ENCODE results near the gene CHD6.

Gene CHD6

GRCh38 chr20:41426976-41427375, 191.2 kb downstream of the CHD6 start:
- H3K4me3 ChIP-seq (replicated peaks; ENCODE audit: insufficient read depth, low read length) = no peak overlapping the region
- TF ChIP-seq SPI1 (IDR thresholded peaks at IDR 0.05; ENCODE audit: borderline replicate concordance, low read depth) (no peak), POLR2AphosphoS5 (IDR thresholded peaks at IDR 0.05; ENCODE audit: low read depth) (no peak), GABPA (IDR thresholded peaks at IDR 0.05; ENCODE audit: low read depth) (no peak)
- TF ChIP-seq, protein P1, sequence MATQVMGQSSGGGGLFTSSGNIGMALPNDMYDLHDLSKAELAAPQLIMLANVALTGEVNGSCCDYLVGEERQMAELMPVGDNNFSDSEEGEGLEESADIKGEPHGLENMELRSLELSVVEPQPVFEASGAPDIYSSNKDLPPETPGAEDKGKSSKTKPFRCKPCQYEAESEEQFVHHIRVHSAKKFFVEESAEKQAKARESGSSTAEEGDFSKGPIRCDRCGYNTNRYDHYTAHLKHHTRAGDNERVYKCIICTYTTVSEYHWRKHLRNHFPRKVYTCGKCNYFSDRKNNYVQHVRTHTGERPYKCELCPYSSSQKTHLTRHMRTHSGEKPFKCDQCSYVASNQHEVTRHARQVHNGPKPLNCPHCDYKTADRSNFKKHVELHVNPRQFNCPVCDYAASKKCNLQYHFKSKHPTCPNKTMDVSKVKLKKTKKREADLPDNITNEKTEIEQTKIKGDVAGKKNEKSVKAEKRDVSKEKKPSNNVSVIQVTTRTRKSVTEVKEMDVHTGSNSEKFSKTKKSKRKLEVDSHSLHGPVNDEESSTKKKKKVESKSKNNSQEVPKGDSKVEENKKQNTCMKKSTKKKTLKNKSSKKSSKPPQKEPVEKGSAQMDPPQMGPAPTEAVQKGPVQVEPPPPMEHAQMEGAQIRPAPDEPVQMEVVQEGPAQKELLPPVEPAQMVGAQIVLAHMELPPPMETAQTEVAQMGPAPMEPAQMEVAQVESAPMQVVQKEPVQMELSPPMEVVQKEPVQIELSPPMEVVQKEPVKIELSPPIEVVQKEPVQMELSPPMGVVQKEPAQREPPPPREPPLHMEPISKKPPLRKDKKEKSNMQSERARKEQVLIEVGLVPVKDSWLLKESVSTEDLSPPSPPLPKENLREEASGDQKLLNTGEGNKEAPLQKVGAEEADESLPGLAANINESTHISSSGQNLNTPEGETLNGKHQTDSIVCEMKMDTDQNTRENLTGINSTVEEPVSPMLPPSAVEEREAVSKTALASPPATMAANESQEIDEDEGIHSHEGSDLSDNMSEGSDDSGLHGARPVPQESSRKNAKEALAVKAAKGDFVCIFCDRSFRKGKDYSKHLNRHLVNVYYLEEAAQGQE (IDR thresholded peaks at IDR 0.05; ENCODE audit: insufficient replicate concordance, low read depth) = no peak
- TF ChIP-seq, protein P2, sequence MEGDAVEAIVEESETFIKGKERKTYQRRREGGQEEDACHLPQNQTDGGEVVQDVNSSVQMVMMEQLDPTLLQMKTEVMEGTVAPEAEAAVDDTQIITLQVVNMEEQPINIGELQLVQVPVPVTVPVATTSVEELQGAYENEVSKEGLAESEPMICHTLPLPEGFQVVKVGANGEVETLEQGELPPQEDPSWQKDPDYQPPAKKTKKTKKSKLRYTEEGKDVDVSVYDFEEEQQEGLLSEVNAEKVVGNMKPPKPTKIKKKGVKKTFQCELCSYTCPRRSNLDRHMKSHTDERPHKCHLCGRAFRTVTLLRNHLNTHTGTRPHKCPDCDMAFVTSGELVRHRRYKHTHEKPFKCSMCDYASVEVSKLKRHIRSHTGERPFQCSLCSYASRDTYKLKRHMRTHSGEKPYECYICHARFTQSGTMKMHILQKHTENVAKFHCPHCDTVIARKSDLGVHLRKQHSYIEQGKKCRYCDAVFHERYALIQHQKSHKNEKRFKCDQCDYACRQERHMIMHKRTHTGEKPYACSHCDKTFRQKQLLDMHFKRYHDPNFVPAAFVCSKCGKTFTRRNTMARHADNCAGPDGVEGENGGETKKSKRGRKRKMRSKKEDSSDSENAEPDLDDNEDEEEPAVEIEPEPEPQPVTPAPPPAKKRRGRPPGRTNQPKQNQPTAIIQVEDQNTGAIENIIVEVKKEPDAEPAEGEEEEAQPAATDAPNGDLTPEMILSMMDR (IDR thresholded peaks at IDR 0.05; ENCODE audit: insufficient read depth, low read length) = no peak
- no peaks in the 10 kb centered on the region for H3K27me3 ChIP-seq (ENCODE audit: insufficient read depth, poor library complexity, severe bottlenecking)
- no peak overlapping the region for H3K27ac ChIP-seq (replicated peaks)
- DNase-seq (ENCODE audit: low read depth in 1 of 2, low spot score in 1 of 2) = no peak

GRCh38 chr20:41426086-41426830, 191.9 kb downstream of the CHD6 start:
- H3K4me3 ChIP-seq (replicated peaks; ENCODE audit: insufficient read depth, low read length) = no peak overlapping the region
- no peak for TF ChIP-seq POLR2AphosphoS5 (IDR thresholded peaks at IDR 0.05; ENCODE audit: low read depth)
- no peaks in the 10 kb centered on the region for H3K27me3 ChIP-seq (ENCODE audit: insufficient read depth, poor library complexity, severe bottlenecking)
- no peak overlapping the region for H3K27ac ChIP-seq (replicated peaks)
- DNase-seq (ENCODE audit: low read depth in 1 of 2, low spot score in 1 of 2) = no peak

DNA sequence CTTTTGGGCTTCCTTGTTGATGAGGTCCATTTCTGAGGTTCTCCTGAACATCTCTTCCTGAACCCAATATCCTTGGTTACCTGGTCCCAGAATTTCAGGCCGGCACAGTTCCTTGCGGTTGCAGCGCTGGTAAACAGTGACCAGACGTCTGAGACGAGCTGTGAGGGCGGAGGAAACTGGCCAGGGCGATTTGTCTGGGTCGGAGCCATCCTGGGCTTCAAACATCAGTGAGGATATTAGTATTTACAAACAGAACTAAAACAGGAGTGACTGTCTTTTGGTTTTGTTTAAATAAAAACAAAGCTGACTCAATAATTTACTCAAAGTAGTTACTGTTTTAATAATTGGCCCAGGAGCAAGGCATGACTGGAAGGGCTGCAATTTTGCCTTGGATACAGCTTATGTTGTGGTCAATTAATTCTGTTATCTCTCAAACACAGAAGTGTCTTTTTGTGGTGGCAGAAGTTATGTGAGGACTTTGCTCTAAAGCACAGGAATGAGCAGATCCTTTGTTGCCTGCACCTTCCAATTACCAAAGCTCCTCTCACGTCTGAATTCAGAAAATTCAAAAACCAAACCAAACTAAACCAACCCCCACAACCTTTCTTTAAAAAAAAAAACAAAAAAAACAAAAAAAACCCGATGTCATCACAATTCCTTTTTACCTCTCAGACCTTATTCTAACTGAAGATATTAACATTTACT, 192.8 kb downstream of the CHD6 start:
- Histone ChIP-seq H3K27me3 (ENCODE audit: insufficient read depth, poor library complexity, severe bottlenecking) (no peaks in the 10 kb centered on the region), H3K27ac (replicated peaks) (no peak overlapping the region), H3K4me3 (replicated peaks; ENCODE audit: insufficient read depth, low read length) (no peak overlapping the region)
- TF ChIP-seq POLR2AphosphoS5 (IDR thresholded peaks at IDR 0.05; ENCODE audit: low read depth) = no peak
- TF ChIP-seq GABPA (IDR thresholded peaks at IDR 0.05; ENCODE audit: low read depth) = no peak
- TF ChIP-seq, protein P2 (IDR thresholded peaks at IDR 0.05; ENCODE audit: insufficient read depth, low read length) = no peak
- TF ChIP-seq, protein P1 (IDR thresholded peaks at IDR 0.05; ENCODE audit: insufficient replicate concordance, low read depth) = no peak
- TF ChIP-seq SPI1 (IDR thresholded peaks at IDR 0.05; ENCODE audit: borderline replicate concordance, low read depth) = no peak
- DNase-seq (ENCODE audit: low read depth in 1 of 2, low spot score in 1 of 2) = no peak

DNA sequence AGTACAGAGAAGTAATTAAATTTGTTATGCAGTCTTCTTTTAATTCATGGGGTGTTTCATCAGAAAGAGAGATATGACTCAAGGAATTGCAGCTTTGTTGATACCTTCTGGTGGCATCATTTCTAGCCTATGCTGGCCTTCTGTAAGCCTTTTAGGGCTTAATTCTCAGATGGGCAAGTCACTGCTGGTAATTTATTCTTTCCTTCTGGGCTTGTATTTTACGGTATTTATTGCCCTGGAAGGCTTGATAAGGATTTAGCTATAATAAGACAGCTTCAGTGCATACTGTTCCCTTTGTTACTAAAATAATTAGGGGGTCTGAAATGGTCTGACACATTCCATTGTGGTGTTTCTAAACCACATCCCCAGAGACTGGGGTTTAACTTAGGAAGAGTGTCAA, 193.6 kb downstream of the CHD6 start:
- H3K4me3 ChIP-seq (replicated peaks; ENCODE audit: insufficient read depth, low read length) = no peak overlapping the region
- TF ChIP-seq, protein P2 (IDR thresholded peaks at IDR 0.05; ENCODE audit: insufficient read depth, low read length) = no peak
- no peak for TF ChIP-seq SPI1 (IDR thresholded peaks at IDR 0.05; ENCODE audit: borderline replicate concordance, low read depth)
- TF ChIP-seq, protein P1 (IDR thresholded peaks at IDR 0.05; ENCODE audit: insufficient replicate concordance, low read depth) = no peak
- no peak for TF ChIP-seq POLR2AphosphoS5 (IDR thresholded peaks at IDR 0.05; ENCODE audit: low read depth)
- no peak for TF ChIP-seq GABPA (IDR thresholded peaks at IDR 0.05; ENCODE audit: low read depth)
- no peak for DNase-seq (ENCODE audit: low read depth in 1 of 2, low spot score in 1 of 2)
- H3K27me3 ChIP-seq (ENCODE audit: insufficient read depth, poor library complexity, severe bottlenecking) = no peaks in the 10 kb centered on the region
- H3K27ac ChIP-seq (replicated peaks) = no peak overlapping the region
